RWPE2 (cell line): Measurements from ENCODE around the gene SCRN1.

Experiments
- ATAC-seq: fragments of 200-7000 bp; cut with Tn5 transposase; 3 replicates; pipeline ENCODE4 v1.9.1; 2021; ENCODE audit warnings: low read depth
- DNase-seq: peaks from one replicate; pipeline ENCODE4 v3.0.0-alpha.2; 2020; ENCODE audit warnings: low spot score
- H3K27ac ChIP-seq: fragments of 450-650 bp; 2 replicates; pipeline ENCODE4 v1.5.1; 2017; ENCODE audit warnings: mild to moderate bottlenecking; ENCODE audit not compliant: poor library complexity, severe bottlenecking
- H3K27me3 ChIP-seq: fragments of 250-450 bp; sonication (Bioruptor Pico); 2 replicates; pipeline ENCODE4 v1.5.1; 2021; ENCODE audit warnings: mild to moderate bottlenecking, moderate library complexity; ENCODE audit not compliant: insufficient read depth, poor library complexity, severe bottlenecking
- H3K36me3 ChIP-seq: fragments of 250-450 bp; sonication (Bioruptor Pico); 2 replicates; pipeline ENCODE4 v1.5.1; 2020; ENCODE audit warnings: low read depth, mild to moderate bottlenecking, moderate library complexity
- H3K4me1 ChIP-seq: fragments of 250-450 bp; sonication (Bioruptor Pico); 2 replicates; pipeline ENCODE4 v1.5.1; 2021; ENCODE audit warnings: mild to moderate bottlenecking, moderate library complexity; ENCODE audit not compliant: insufficient read depth, poor library complexity, severe bottlenecking
- H3K4me3 ChIP-seq: fragments of 250-450 bp; sonication (Bioruptor Pico); 2 replicates; pipeline ENCODE4 v1.5.1; 2021; ENCODE audit warnings: mild to moderate bottlenecking, moderate library complexity; ENCODE audit not compliant: severe bottlenecking
- H3K9me3 ChIP-seq: fragments of 250-450 bp; sonication (Bioruptor Pico); 2 replicates; pipeline ENCODE4 v1.5.1; 2021; ENCODE audit warnings: mild to moderate bottlenecking, moderate library complexity; ENCODE audit not compliant: severe bottlenecking
- CTCF ChIP-seq: fragments of 450-650 bp; IDR thresholded peaks from one replicate; pipeline ENCODE4 v1.5.1; 2017; ENCODE audit warnings: mild to moderate bottlenecking, moderate library complexity; ENCODE audit not compliant: poor library complexity, severe bottlenecking

Gene SCRN1

GRCh38 chr7:29972315-29972669 is 17.3 kb downstream of the SCRN1 start:
- H3K36me3 ChIP-seq, result peaks cover 27% of the 10 kb centered on the region
- H3K4me3 ChIP-seq, result no peak overlapping the region
- no peaks in the 10 kb centered on the region for H3K9me3 ChIP-seq
- H3K27me3 ChIP-seq, result no peaks in the 10 kb centered on the region
- no peak for ATAC-seq
- no peak for DNase-seq
- TF ChIP-seq CTCF, result no peak
- H3K27ac ChIP-seq, result no peak overlapping the region
- peaks cover 2% of the 10 kb centered on the region for H3K4me1 ChIP-seq

- Histone ChIP-seq H3K27me3 (no peaks in the 10 kb centered on the region), H3K36me3 (peaks cover 31% of the 10 kb centered on the region), H3K9me3 (no peaks in the 10 kb centered on the region), H3K4me3 (no peak overlapping the region), H3K27ac (no peak overlapping the region), H3K4me1 (peaks cover 2% of the 10 kb centered on the region)
- ATAC-seq (no peak), DNase-seq (no peak)
- no peak for TF ChIP-seq CTCF
Observed at GRCh38 chr7:29971566-29972314, 17.9 kb downstream of the SCRN1 start.

- H3K27ac ChIP-seq, result no peak overlapping the region
- no peaks in the 10 kb centered on the region for H3K9me3 ChIP-seq
- H3K36me3 ChIP-seq, result peaks cover 43% of the 10 kb centered on the region
- no peak overlapping the region for H3K4me3 ChIP-seq
- DNase-seq, result no peak
- peaks cover 2% of the 10 kb centered on the region for H3K4me1 ChIP-seq
- no peak; the same call in 2 of the 3 replicates for ATAC-seq
- no peaks in the 10 kb centered on the region for H3K27me3 ChIP-seq
- no peak for TF ChIP-seq CTCF
Observed at GRCh38 chr7:29970158-29970557, 19.4 kb downstream of the SCRN1 start.

GRCh38 chr7:29969738-29970137 is 19.9 kb downstream of the SCRN1 start:
- Histone ChIP-seq H3K27ac (no peak overlapping the region), H3K4me3 (no peak overlapping the region), H3K36me3 (peaks cover 43% of the 10 kb centered on the region), H3K27me3 (no peaks in the 10 kb centered on the region), H3K9me3 (peaks cover 2% of the 10 kb centered on the region), H3K4me1 (peaks cover 2% of the 10 kb centered on the region)
- TF ChIP-seq CTCF, result no peak
- ATAC-seq (no peak), DNase-seq (no peak)

GRCh38 chr7:29968683-29969395 is 20.8 kb downstream of the SCRN1 start:
- Histone ChIP-seq H3K4me1 (peaks cover 2% of the 10 kb centered on the region), H3K36me3 (peaks cover 43% of the 10 kb centered on the region), H3K4me3 (no peak overlapping the region), H3K27me3 (no peaks in the 10 kb centered on the region), H3K27ac (no peak overlapping the region), H3K9me3 (peaks cover 2% of the 10 kb centered on the region)
- ATAC-seq (no peak), DNase-seq (no peak)
- no peak for TF ChIP-seq CTCF
